SK-N-SH treated with all-trans-retinoic acid at 6 μM for 48 hours (cell line): ENCODE measurements around the gene TSC1.

Source experiments
- ATAC-seq: fragments of 200-7000 bp; cut with Tn5 transposase; 3 replicates; pipeline ENCODE4 v1.9.1; 2020; ENCODE audit warnings: mild to moderate bottlenecking, moderate library complexity
- ARNTL ChIP-seq: fragments of 450-650 bp; formaldehyde crosslinking; IDR thresholded peaks from 2 replicates; pipeline ENCODE4 v1.5.0; 2020; ENCODE audit warnings: low read depth, mild to moderate bottlenecking, moderate library complexity, borderline replicate concordance
- BACH2 ChIP-seq: fragments of 250-450 bp; sonication (Bioruptor Pico); IDR thresholded peaks from 2 replicates; pipeline ENCODE4 v1.9.0; 2021; ENCODE audit warnings: mild to moderate bottlenecking, borderline replicate concordance
- CREB5 ChIP-seq: fragments of 250-450 bp; sonication (Bioruptor Pico); IDR thresholded peaks from 2 replicates; pipeline ENCODE4 v1.5.1; 2020; ENCODE audit warnings: low read depth, mild to moderate bottlenecking, moderate library complexity
- CSDC2 ChIP-seq: fragments of 250-450 bp; sonication (Bioruptor Pico); IDR thresholded peaks from 2 replicates; pipeline ENCODE4 v1.5.0; 2020; ENCODE audit warnings: mild to moderate bottlenecking, moderate library complexity
- CSRNP3 ChIP-seq: fragments of 250-450 bp; sonication (Bioruptor Pico); IDR thresholded peaks from 2 replicates; pipeline ENCODE4 v1.5.1; 2021; ENCODE audit warnings: mild to moderate bottlenecking, moderate library complexity
- ESRRG ChIP-seq: fragments of 250-450 bp; sonication (Bioruptor Pico); IDR thresholded peaks from 2 replicates; pipeline ENCODE4 v1.6.1; 2021; ENCODE audit warnings: mild to moderate bottlenecking
- ISL1 ChIP-seq: fragments of 250-450 bp; sonication (Bioruptor Pico); IDR thresholded peaks from 2 replicates; pipeline ENCODE4 v2.1.2; 2022; ENCODE audit warnings: mild to moderate bottlenecking, moderate library complexity
- OSR1 ChIP-seq: fragments of 250-450 bp; sonication (Bioruptor Pico); IDR thresholded peaks from 2 replicates; pipeline ENCODE4 v1.8.0; 2022; ENCODE audit warnings: moderate library complexity, mild to moderate bottlenecking, inconsistent platforms
- PATZ1 ChIP-seq: fragments of 250-450 bp; sonication (Bioruptor Pico); IDR thresholded peaks from 2 replicates; pipeline ENCODE4 v1.8.0; 2020; ENCODE audit warnings: mild to moderate bottlenecking, moderate library complexity, borderline replicate concordance
- POU6F1 ChIP-seq: fragments of 250-450 bp; sonication (Bioruptor Pico); IDR thresholded peaks from 2 replicates; pipeline ENCODE4 v1.8.0; 2021; ENCODE audit warnings: low read depth, mild to moderate bottlenecking, moderate library complexity, borderline replicate concordance
- PPARA ChIP-seq: fragments of 250-450 bp; sonication (Bioruptor Pico); IDR thresholded peaks from 2 replicates; pipeline ENCODE4 v1.5.0; 2020; ENCODE audit warnings: mild to moderate bottlenecking, borderline replicate concordance
- RARB ChIP-seq: fragments of 250-450 bp; sonication (Bioruptor Pico); IDR thresholded peaks from 2 replicates; pipeline ENCODE4 v1.8.0; 2021; ENCODE audit warnings: mild to moderate bottlenecking, moderate library complexity
- SNAI2 ChIP-seq: fragments of 250-450 bp; sonication (Bioruptor Pico); IDR thresholded peaks from 2 replicates; pipeline ENCODE4 v1.5.0; 2020; ENCODE audit warnings: mild to moderate bottlenecking, moderate library complexity
- TCF4 ChIP-seq: fragments of 250-450 bp; sonication (Bioruptor Pico); IDR thresholded peaks from 2 replicates; pipeline ENCODE4 v1.8.0; 2021; ENCODE audit warnings: mild to moderate bottlenecking, moderate library complexity, borderline replicate concordance
- TOX ChIP-seq: fragments of 250-450 bp; sonication (Bioruptor Pico); IDR thresholded peaks from 2 replicates; pipeline ENCODE4 v1.8.0; 2021; ENCODE audit warnings: mild to moderate bottlenecking, moderate library complexity, borderline replicate concordance
- TSHZ2 ChIP-seq: fragments of 250-450 bp; sonication (Bioruptor Pico); IDR thresholded peaks from 2 replicates; pipeline ENCODE4 v1.5.0; 2020; ENCODE audit warnings: mild to moderate bottlenecking, moderate library complexity
- ZC3H10 ChIP-seq: fragments of 250-450 bp; sonication (Bioruptor Pico); IDR thresholded peaks from 2 replicates; pipeline ENCODE4 v1.5.1; 2021; ENCODE audit warnings: mild to moderate bottlenecking, moderate library complexity
- ZFP3 ChIP-seq: fragments of 250-450 bp; sonication (Bioruptor Pico); IDR thresholded peaks from 2 replicates; pipeline ENCODE4 v1.5.0; 2020; ENCODE audit warnings: mild to moderate bottlenecking, moderate library complexity
- ZFP30 ChIP-seq: fragments of 450-650 bp; formaldehyde crosslinking; IDR thresholded peaks from 2 replicates; pipeline ENCODE4 v1.5.0; 2022; ENCODE audit warnings: mild to moderate bottlenecking, moderate library complexity
- ZNF565 ChIP-seq: fragments of 450-650 bp; formaldehyde crosslinking; conservative IDR thresholded peaks from 2 replicates; pipeline ENCODE4 v1.5.0; 2020; ENCODE audit warnings: low read depth, mild to moderate bottlenecking, moderate library complexity
- ZNF70 ChIP-seq: fragments of 450-650 bp; formaldehyde crosslinking; IDR thresholded peaks from 2 replicates; pipeline ENCODE4 v1.5.0; 2020; ENCODE audit warnings: mild to moderate bottlenecking, moderate library complexity
- ZNF8 ChIP-seq: fragments of 450-650 bp; formaldehyde crosslinking; IDR thresholded peaks from 2 replicates; pipeline ENCODE4 v1.5.0; 2020; ENCODE audit warnings: mild to moderate bottlenecking, moderate library complexity

Gene TSC1

GRCh38 chr9:132944294-132945185 lies at the start of gene TSC1:
TSC1 (minus strand) TSS chr9:132944616; CDS start chr9:132928872, 15,744 bp downstream.
- ATAC-seq = peak; percentile 92

GRCh38 chr9:132993511-132993939 lies 49.1 kb upstream of the TSC1 start:
- no peak for ATAC-seq
- TF ChIP-seq ZC3H10 (no peak), TOX (no peak), RARB (CRISPR knock-in tag) (no peak), ZFP3 (CRISPR knock-in tag) (no peak), ZNF565 (no peak), CSDC2 (CRISPR knock-in tag) (no peak), SNAI2 (CRISPR knock-in tag) (no peak), ZNF8 (CRISPR knock-in tag) (no peak), ISL1 (CRISPR knock-in tag) (no peak)
- TF ChIP-seq, all 23 proteins: peak for 0

More at GRCh38 chr9:132944294-132945185, at the start of gene TSC1:
- TF ChIP-seq POU6F1 (CRISPR knock-in tag) (0 out of 2 replicates have a peak, but pooled peaks have one; percentile 79), PATZ1 (CRISPR knock-in tag) (0 out of 2 replicates have a peak, but pooled peaks have one; percentile 26), SNAI2 (CRISPR knock-in tag) (no peak)

- no peak for TF ChIP-seq BACH2 (CRISPR knock-in tag)
- no peak for TF ChIP-seq TSHZ2 (CRISPR knock-in tag)
- no peak for TF ChIP-seq CSDC2 (CRISPR knock-in tag)
- TF ChIP-seq TOX = no peak
- TF ChIP-seq CSRNP3 (CRISPR knock-in tag) = no peak
- no peak for TF ChIP-seq ARNTL (CRISPR knock-in tag)
- no peak for TF ChIP-seq SNAI2 (CRISPR knock-in tag)
- TF ChIP-seq OSR1 (CRISPR knock-in tag) = no peak
- TF ChIP-seq ESRRG (CRISPR knock-in tag) = no peak
- no peak for TF ChIP-seq ZFP30 (CRISPR knock-in tag)
- no peak for TF ChIP-seq PPARA
- no peak for TF ChIP-seq PATZ1 (CRISPR knock-in tag)
- TF ChIP-seq ZNF565 = no peak
- no peak for TF ChIP-seq TCF4 (CRISPR knock-in tag)
- no peak for TF ChIP-seq ZNF70
- no peak for TF ChIP-seq ZNF8 (CRISPR knock-in tag)
- TF ChIP-seq RARB (CRISPR knock-in tag) = no peak
- TF ChIP-seq CREB5 (CRISPR knock-in tag) = no peak
- no peak for TF ChIP-seq ZFP3 (CRISPR knock-in tag)
- no peak for ATAC-seq
Observed at GRCh38 chr9:132991351-132992300, 47.2 kb upstream of the TSC1 start.
